Endothelial cell of umbilical vein (primary cell): ENCODE results near the gene RELL1. TPM values are rescaled to one million over a fixed set of nuclear protein-coding genes. Genes with fewer than 3 reads are reported as not detected.

Experiments
- BruUV-seq: library from RNA; stranded (reverse); fragments of 400-500 nt; replicated peaks from 2 replicates; lab custom pipeline; 2021; lab: Mats Ljungman, UMichigan
- CTCF ChIA-PET: fragments of 300-600, 350-600 bp; sonication (Branson Sonifier 250); formaldehyde crosslinking; loops from one replicate; lab custom pipeline; 2021; ENCODE audit warnings: antibody characterized with exemption, inconsistent platforms; lab: Charles Lee
- POLR2A ChIA-PET: fragments of 300-600, 350-600 bp; sonication (Branson Sonifier 250); formaldehyde crosslinking; loops from one replicate; lab custom pipeline; 2021; ENCODE audit warnings: antibody characterized with exemption, inconsistent platforms; lab: Charles Lee
- DNase-seq: peaks from one replicate; pipeline ENCODE4 v3.0.0-alpha.2; 2011; ENCODE audit warnings: low read depth, low spot score
- FAIRE-seq: peaks from 2 replicates; lab custom pipeline; 2011; peaks lifted over from hg19 to GRCh38; lab: Jason Lieb, UNC
- H2AFZ ChIP-seq: 2 replicates; pipeline ENCODE4 v1.6.0; 2012; ENCODE audit warnings: low read depth, low read length, control low read depth, inconsistent platforms
- H3K27ac ChIP-seq: 2 replicates; pipeline ENCODE4 v1.5.1; 2011; ENCODE audit warnings: low read depth, mild to moderate bottlenecking, control low read depth, low read length, moderate library complexity; ENCODE audit not compliant: insufficient read depth
- H3K27me3 ChIP-seq, 2 experiments: 2 replicates each; pipeline versions ENCODE4 v1.6.0 to v1.6.1; 2011; ENCODE audit warnings: low read length in 2 of 2, mixed read lengths in 1 of 2; ENCODE audit not compliant: control insufficient read depth in 2 of 2, insufficient read depth in 2 of 2
- H3K36me3 ChIP-seq, 2 experiments: 2 replicates in 1 of 2; 3 replicates in 1 of 2; pipeline ENCODE4 v1.5.1; 2011; ENCODE audit warnings: low read length in 2 of 2, mild to moderate bottlenecking in 1 of 2, moderate library complexity in 1 of 2; ENCODE audit not compliant: control insufficient read depth in 2 of 2, insufficient read depth in 2 of 2; ENCODE audit errors: extremely low read depth in 1 of 2
- H3K4me1 ChIP-seq: 3 replicates; pipeline ENCODE4 v1.5.1; 2011; ENCODE audit warnings: mild to moderate bottlenecking, low read length; ENCODE audit not compliant: control insufficient read depth, insufficient read depth; ENCODE audit errors: extremely low read depth
- H3K4me2 ChIP-seq: 2 replicates; pipeline ENCODE4 v1.6.1; 2011; ENCODE audit warnings: low read length, control low read depth, mixed read lengths; ENCODE audit not compliant: insufficient read depth
- H3K4me3 ChIP-seq, 3 experiments: fragments of 200-600 bp in 1 of 3; sonication (generic), shearing (Covaris generic) in 1 of 3; replicated peaks in 1 of 3; 2 replicates each; pipeline ENCODE4 v1.5.1; 2011 to 2016; ENCODE audit warnings: control low read depth in 3 of 3, low read length in 3 of 3, mild to moderate bottlenecking in 2 of 3, inconsistent platforms in 1 of 3, low read depth in 1 of 3, moderate library complexity in 1 of 3; ENCODE audit not compliant: insufficient read depth in 1 of 3
- H3K79me2 ChIP-seq: 2 replicates; pipeline ENCODE4 v1.6.0; 2012; ENCODE audit warnings: low read length, inconsistent platforms; ENCODE audit not compliant: control insufficient read depth, insufficient read depth
- H3K9ac ChIP-seq: replicated peaks from 2 replicates; pipeline ENCODE3; 2011; ENCODE audit warnings: low read length, control low read depth; ENCODE audit not compliant: insufficient read depth; ENCODE audit errors: extremely low read depth
- H3K9me1 ChIP-seq: replicated peaks from 3 replicates; pipeline ENCODE4 v1.6.0; 2011; ENCODE audit warnings: mild to moderate bottlenecking, low read length; ENCODE audit not compliant: control insufficient read depth, insufficient read depth; ENCODE audit errors: extremely low read depth
- H3K9me3 ChIP-seq: replicated peaks from 2 replicates; pipeline ENCODE4 v1.5.1; 2012; ENCODE audit warnings: low read length, inconsistent platforms; ENCODE audit not compliant: control insufficient read depth, insufficient read depth
- H4K20me1 ChIP-seq: replicated peaks from 2 replicates; pipeline ENCODE3; 2011; ENCODE audit warnings: mild to moderate bottlenecking, low read length; ENCODE audit not compliant: control insufficient read depth, insufficient read depth; ENCODE audit errors: extremely low read depth
- EZH2 ChIP-seq: IDR thresholded peaks from 2 replicates; pipeline ENCODE4 v1.6.1; 2012; ENCODE audit warnings: borderline replicate concordance, low read depth, mild to moderate bottlenecking, moderate library complexity, low read length, inconsistent platforms; ENCODE audit not compliant: severe bottlenecking
- FOS ChIP-seq: IDR thresholded peaks from 2 replicates; pipeline ENCODE4 v1.6.1; 2011; ENCODE audit warnings: mild to moderate bottlenecking, low read length, moderate library complexity, borderline replicate concordance; ENCODE audit not compliant: insufficient read depth
- GATA2 ChIP-seq: IDR thresholded peaks from 2 replicates; pipeline ENCODE4 v1.7.0; 2011; ENCODE audit warnings: low read depth, mild to moderate bottlenecking, moderate library complexity, mixed read lengths, low read length; ENCODE audit not compliant: insufficient read length, insufficient read depth
- JUN ChIP-seq: IDR thresholded peaks from 2 replicates; pipeline ENCODE4 v1.6.1; 2011; ENCODE audit warnings: borderline replicate concordance, low read depth; ENCODE audit not compliant: insufficient read length, insufficient read depth
- MYC ChIP-seq: IDR thresholded peaks from one replicate; pipeline ENCODE4 v1.6.1; 2011; ENCODE audit warnings: mild to moderate bottlenecking, low read depth, low read length
- POLR2A ChIP-seq: IDR thresholded peaks from 2 replicates; pipeline ENCODE4 v1.6.1; 2012; ENCODE audit warnings: low read depth, mild to moderate bottlenecking, control low read depth, low read length
- POLR2AphosphoS5 ChIP-seq: IDR thresholded peaks from 2 replicates; pipeline ENCODE4 v1.6.1; 2012; ENCODE audit warnings: low read depth, mild to moderate bottlenecking, control low read depth, low read length, moderate library complexity; ENCODE audit not compliant: insufficient read depth
- dilution Hi-C: fragments of 300-500 bp; cut with MboI; formaldehyde crosslinking; loops from one replicate; pipeline ENCODE4 v1.15.0; 2019; ENCODE audit warnings: low sequenced_read_pairs; ENCODE audit not compliant: extremely low pct_ligation_motif_present
- intact Hi-C: fragments of 100-400 bp; cut with micrococcal nuclease; formaldehyde crosslinking; loops from one replicate; pipeline ENCODE4 v1.10.0; 2022
- polyA plus RNA-seq, 4 experiments: library from polyadenylated mRNA; depleted of rRNA in 3 of 4; stranded (reverse) in 3 of 4; unstranded in 1 of 4; fragments of >200 nt; gene quantifications; 2 replicates each; pipeline versions ENCODE4 v1.2.1 to v1.2.3, GENCODE V29; 2011 to 2012; ENCODE audit warnings: missing spikeins in 1 of 4
- total RNA-seq: library from RNA; stranded (reverse); gene quantifications from 2 replicates; pipeline ENCODE4 v1.2.3, GENCODE V29; 2021
- TF ChIP-seq, protein P1 (sequence below): IDR thresholded peaks from 2 replicates; pipeline ENCODE4 v1.6.1; 2011; ENCODE audit not compliant: insufficient read depth, insufficient read length
- TF ChIP-seq, protein P2 (sequence below), 2 donors: IDR thresholded peaks; 1 replicate in 1 of 2; 2 replicates in 1 of 2; pipeline ENCODE4 v1.5.1; 2011; ENCODE audit warnings: low read length in 2 of 2, mild to moderate bottlenecking in 2 of 2, moderate library complexity in 2 of 2, control low read depth in 1 of 2, inconsistent platforms in 1 of 2, low read depth in 1 of 2; ENCODE audit not compliant: insufficient read depth in 1 of 2; ENCODE audit errors: extremely low read depth in 1 of 2

Gene RELL1
- total and polyA plus RNA-seq, 2 donors (not counting 3 experiments of a cell fraction or from before 2014, with no cell fraction given), result 20.8 to 91.7 TPM

DNA sequence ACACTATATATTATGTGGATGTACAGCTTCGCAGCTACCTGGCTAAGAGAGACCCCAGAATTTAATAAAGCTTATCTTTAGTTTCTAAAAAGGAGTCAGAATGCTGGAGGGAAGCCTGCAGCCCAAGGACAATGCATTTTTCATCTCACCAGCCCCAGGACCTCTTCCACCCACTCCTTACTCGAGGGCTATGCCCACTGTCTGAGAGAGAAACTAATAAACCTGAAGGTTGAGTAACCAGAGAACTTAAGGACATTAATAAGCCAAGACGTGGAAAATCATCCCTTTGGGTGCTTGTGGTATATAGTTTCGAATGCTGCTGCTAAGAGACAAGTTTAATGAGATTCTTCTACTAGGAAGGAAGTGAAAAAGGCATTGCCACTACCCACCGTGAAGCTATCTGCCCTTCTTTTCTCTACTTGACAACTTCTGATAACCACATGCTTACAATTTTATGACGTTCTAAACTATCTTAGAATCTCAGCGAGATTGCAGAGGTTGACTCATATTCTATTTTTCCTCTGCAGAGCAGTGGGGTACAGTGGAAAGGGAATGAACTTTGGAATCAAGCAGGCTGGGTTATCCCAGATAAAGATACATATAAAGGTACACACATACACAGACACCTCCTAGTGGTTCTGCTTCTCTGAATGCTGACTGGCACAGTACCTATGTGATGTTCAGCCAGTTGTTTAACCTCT, 3.3 kb downstream of the RELL1 start:
- ChIA-PET POLR2A (interaction anchor here (0.6 to 0.9 kb wide), 2 partner anchors 11 to 43 kb away, joined by 3 to 6 read pairs; no protein-coding TSS in a partner anchor), CTCF (interaction anchor here (0.9 to 3.9 kb wide), 8 partner anchors 9 to 80 kb away, joined by 3 to 38 read pairs (median 4); no protein-coding TSS in a partner anchor)
- no TSS peak for BruUV-seq
- H4K20me1 ChIP-seq, result peaks cover 3% of the 10 kb centered on the region
- no peaks in the 10 kb centered on the region for H3K9me3 ChIP-seq
- H3K9ac ChIP-seq, result no peak overlapping the region
- peak overlapping the region; percentile 26 for H3K27ac ChIP-seq
- H3K27me3 ChIP-seq, result no peaks in the 10 kb centered on the region
- H3K4me1 ChIP-seq, result peaks cover 24% of the 10 kb centered on the region
- peaks cover 76% of the 10 kb centered on the region for H3K79me2 ChIP-seq
- FAIRE-seq (no peak), DNase-seq (peak; percentile 44)
- no peaks in the 10 kb centered on the region for H3K36me3 ChIP-seq
- intact Hi-C loops, result no loop called here
- no peak overlapping the region for H2AFZ ChIP-seq
- H3K9me1 ChIP-seq, result peaks cover 2% of the 10 kb centered on the region
- H3K4me3 ChIP-seq, result no peak overlapping the region
- dilution Hi-C loops, result no loop called here
- peak overlapping the region; percentile 52 for H3K4me2 ChIP-seq
- TF ChIP-seq, protein P1, sequence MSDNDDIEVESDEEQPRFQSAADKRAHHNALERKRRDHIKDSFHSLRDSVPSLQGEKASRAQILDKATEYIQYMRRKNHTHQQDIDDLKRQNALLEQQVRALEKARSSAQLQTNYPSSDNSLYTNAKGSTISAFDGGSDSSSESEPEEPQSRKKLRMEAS, result no peak
- TF ChIP-seq MYC (no peak), POLR2AphosphoS5 (no peak), JUN (no peak), GATA2 (peak; percentile 26), POLR2A (no peak), EZH2 (no peak), FOS (no peak)
- TF ChIP-seq, protein P2, sequence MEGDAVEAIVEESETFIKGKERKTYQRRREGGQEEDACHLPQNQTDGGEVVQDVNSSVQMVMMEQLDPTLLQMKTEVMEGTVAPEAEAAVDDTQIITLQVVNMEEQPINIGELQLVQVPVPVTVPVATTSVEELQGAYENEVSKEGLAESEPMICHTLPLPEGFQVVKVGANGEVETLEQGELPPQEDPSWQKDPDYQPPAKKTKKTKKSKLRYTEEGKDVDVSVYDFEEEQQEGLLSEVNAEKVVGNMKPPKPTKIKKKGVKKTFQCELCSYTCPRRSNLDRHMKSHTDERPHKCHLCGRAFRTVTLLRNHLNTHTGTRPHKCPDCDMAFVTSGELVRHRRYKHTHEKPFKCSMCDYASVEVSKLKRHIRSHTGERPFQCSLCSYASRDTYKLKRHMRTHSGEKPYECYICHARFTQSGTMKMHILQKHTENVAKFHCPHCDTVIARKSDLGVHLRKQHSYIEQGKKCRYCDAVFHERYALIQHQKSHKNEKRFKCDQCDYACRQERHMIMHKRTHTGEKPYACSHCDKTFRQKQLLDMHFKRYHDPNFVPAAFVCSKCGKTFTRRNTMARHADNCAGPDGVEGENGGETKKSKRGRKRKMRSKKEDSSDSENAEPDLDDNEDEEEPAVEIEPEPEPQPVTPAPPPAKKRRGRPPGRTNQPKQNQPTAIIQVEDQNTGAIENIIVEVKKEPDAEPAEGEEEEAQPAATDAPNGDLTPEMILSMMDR (IDR thresholded peaks at IDR 0.05; ENCODE audit: extremely low read depth in 1 of 2, insufficient read depth in 1 of 2, low read depth in 1 of 2, low read length in 2 of 2), result peak in 1 of 2 donors; percentile 16
